C4-2B (cell line): Measurements from ENCODE around the gene PUS10.

Experiments used
- ZFX ChIP-seq: fragments of 450-650 bp; IDR thresholded peaks from 2 replicates; pipeline ENCODE4 v1.6.1; 2017
- TF ChIP-seq, protein P1 (sequence below): fragments of 450-650 bp; conservative IDR thresholded peaks from 2 replicates; pipeline ENCODE4 v1.5.1; 2017; ENCODE audit warnings: mild to moderate bottlenecking

DNA sequence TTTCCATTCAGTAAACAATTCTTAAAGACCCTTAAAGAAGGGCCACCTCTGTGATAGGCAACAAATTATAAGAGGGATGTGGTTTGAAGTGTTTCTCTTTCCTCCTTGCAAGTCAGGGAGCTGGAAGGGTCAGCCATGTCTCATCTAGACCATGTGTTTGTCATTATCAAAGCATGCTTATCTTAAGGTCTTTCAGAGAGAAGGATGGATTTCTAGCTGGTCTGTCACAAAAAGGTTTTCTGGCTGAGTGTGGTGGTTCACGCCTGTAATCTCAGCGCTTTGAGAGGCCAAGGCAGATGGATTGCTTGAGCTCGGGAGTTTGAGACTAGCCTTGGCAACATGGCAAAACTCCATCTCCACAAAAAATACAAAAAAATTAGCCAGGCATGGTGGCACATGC is 59.7 kb downstream of the PUS10 start:
- no peak for TF ChIP-seq ZFX
- TF ChIP-seq, protein P1, sequence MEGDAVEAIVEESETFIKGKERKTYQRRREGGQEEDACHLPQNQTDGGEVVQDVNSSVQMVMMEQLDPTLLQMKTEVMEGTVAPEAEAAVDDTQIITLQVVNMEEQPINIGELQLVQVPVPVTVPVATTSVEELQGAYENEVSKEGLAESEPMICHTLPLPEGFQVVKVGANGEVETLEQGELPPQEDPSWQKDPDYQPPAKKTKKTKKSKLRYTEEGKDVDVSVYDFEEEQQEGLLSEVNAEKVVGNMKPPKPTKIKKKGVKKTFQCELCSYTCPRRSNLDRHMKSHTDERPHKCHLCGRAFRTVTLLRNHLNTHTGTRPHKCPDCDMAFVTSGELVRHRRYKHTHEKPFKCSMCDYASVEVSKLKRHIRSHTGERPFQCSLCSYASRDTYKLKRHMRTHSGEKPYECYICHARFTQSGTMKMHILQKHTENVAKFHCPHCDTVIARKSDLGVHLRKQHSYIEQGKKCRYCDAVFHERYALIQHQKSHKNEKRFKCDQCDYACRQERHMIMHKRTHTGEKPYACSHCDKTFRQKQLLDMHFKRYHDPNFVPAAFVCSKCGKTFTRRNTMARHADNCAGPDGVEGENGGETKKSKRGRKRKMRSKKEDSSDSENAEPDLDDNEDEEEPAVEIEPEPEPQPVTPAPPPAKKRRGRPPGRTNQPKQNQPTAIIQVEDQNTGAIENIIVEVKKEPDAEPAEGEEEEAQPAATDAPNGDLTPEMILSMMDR: no peak
